ENCODE measurements around the gene OSGIN1. TPM values are rescaled to one million over a fixed set of nuclear protein-coding genes. Genes with fewer than 3 reads are reported as not detected.

The OSGIN1 gene
- total RNA-seq, 1 experiment from 2014 or later, result 1.7 TPM

- TF ChIP-seq PRDM15 (CRISPR knock-in tag; IDR thresholded peaks at IDR 0.05) (no peak), MLX (CRISPR knock-in tag; IDR thresholded peaks at IDR 0.05) (no peak), USF2 (CRISPR knock-in tag; IDR thresholded peaks at IDR 0.05) (no peak), PREB (CRISPR knock-in tag; IDR thresholded peaks at IDR 0.05; ENCODE audit: borderline replicate concordance) (no peak), STAT6 (CRISPR knock-in tag; conservative IDR thresholded peaks at IDR 0.05; ENCODE audit: low read depth) (no peak), ZNF317 (CRISPR knock-in tag; IDR thresholded peaks at IDR 0.05; ENCODE audit: borderline replicate concordance, low read depth) (no peak), CTCF (IDR thresholded peaks at IDR 0.05) (no peak), CREB1 (CRISPR knock-in tag; IDR thresholded peaks at IDR 0.05) (no peak), ZNF423 (CRISPR knock-in tag; IDR thresholded peaks at IDR 0.05) (no peak), ZNF512 (CRISPR knock-in tag; IDR thresholded peaks at IDR 0.05; ENCODE audit: borderline replicate concordance) (no peak), NR1H2 (CRISPR knock-in tag; IDR thresholded peaks at IDR 0.05) (no peak), MAX (CRISPR knock-in tag; IDR thresholded peaks at IDR 0.05) (no peak), HMGXB4 (CRISPR knock-in tag; IDR thresholded peaks at IDR 0.05) (no peak), MYBL2 (CRISPR knock-in tag; IDR thresholded peaks at IDR 0.05) (no peak)
These were observed 50.0 kb downstream of the OSGIN1 start (continued) for GRCh38 chr16:84003038-84003437.

All from WTC11 (cell line).